Calu3 (cell line): ENCODE measurements around the gene PROZ. TPM values are rescaled to one million over a fixed set of nuclear protein-coding genes. Genes with fewer than 3 reads are reported as not detected.

Experiments
- BruUV-seq: library from RNA; stranded (reverse); fragments of 400-500 nt; replicated peaks from 2 replicates; lab custom pipeline; 2021; lab: Mats Ljungman, UMichigan
- CTCF ChIA-PET: fragments of 300-600 bp; sonication (Branson Sonifier 250); formaldehyde crosslinking; loops from one replicate; lab custom pipeline; 2022; ENCODE audit warnings: antibody characterized with exemption; lab: Charles Lee
- DNase-seq: peaks from one replicate; pipeline ENCODE4 v3.0.0; 2022
- H3K27ac Mint-ChIP-seq: one replicate; pipeline ENCODE4 v1.8.0; 2022; ENCODE audit warnings: mixed read lengths; ENCODE audit not compliant: unreplicated experiment
- H3K27me3 Mint-ChIP-seq: one replicate; pipeline ENCODE4 v1.8.0; 2022; ENCODE audit warnings: mixed read lengths; ENCODE audit not compliant: unreplicated experiment
- H3K36me3 Mint-ChIP-seq: one replicate; pipeline ENCODE4 v1.8.0; 2022; ENCODE audit warnings: mild to moderate bottlenecking, moderate library complexity, mixed read lengths; ENCODE audit not compliant: insufficient read depth, unreplicated experiment
- H3K4me1 Mint-ChIP-seq: one replicate; pipeline ENCODE4 v1.8.0; 2022; ENCODE audit warnings: mild to moderate bottlenecking, low read depth, mixed read lengths; ENCODE audit not compliant: unreplicated experiment
- H3K4me3 Mint-ChIP-seq: one replicate; pipeline ENCODE4 v1.8.0; 2022; ENCODE audit warnings: mild to moderate bottlenecking, low read depth, moderate library complexity, mixed read lengths; ENCODE audit not compliant: unreplicated experiment
- H3K9me3 Mint-ChIP-seq: one replicate; pipeline ENCODE4 v1.8.0; 2022; ENCODE audit warnings: low read depth, mixed read lengths; ENCODE audit not compliant: unreplicated experiment
- CTCF ChIP-seq: fragments of 200-600 bp; IDR thresholded peaks from one replicate; pipeline ENCODE4 v1.8.0; 2022; ENCODE audit warnings: antibody characterized with exemption; ENCODE audit not compliant: unreplicated experiment
- intact Hi-C: fragments of 100-400 bp; cut with micrococcal nuclease; formaldehyde crosslinking; loops from one replicate; pipeline ENCODE4 v1.10.0; 2022; ENCODE audit not compliant: unreplicated experiment
- total RNA-seq: library from RNA; stranded (reverse); gene quantifications from 2 replicates; pipeline ENCODE4 v1.2.3, GENCODE V29; 2022

PROZ gene
- total RNA-seq, 1 experiment from 2014 or later = not detected

GRCh38 chr13:113145496-113145895 is 13.0 kb upstream of the PROZ start:
- TF ChIP-seq CTCF = no peak
- CTCF ChIA-PET = no interaction called here
- Mint-ChIP-seq H3K4me1 (no peaks in the 10 kb centered on the region), H3K36me3 (no peaks in the 10 kb centered on the region), H3K27me3 (peaks cover 12% of the 10 kb centered on the region), H3K4me3 (no peak overlapping the region), H3K27ac (no peak overlapping the region), H3K9me3 (no peaks in the 10 kb centered on the region)
- intact Hi-C loops = no loop called here
- no peak for DNase-seq
- no TSS peak for BruUV-seq

GRCh38 chr13:113145911-113146598 is 12.4 kb upstream of the PROZ start:
- peaks cover 12% of the 10 kb centered on the region for H3K27me3 Mint-ChIP-seq
- no TSS peak for BruUV-seq
- H3K36me3 Mint-ChIP-seq = no peaks in the 10 kb centered on the region
- H3K4me1 Mint-ChIP-seq = no peaks in the 10 kb centered on the region
- no peak for TF ChIP-seq CTCF
- H3K4me3 Mint-ChIP-seq = no peak overlapping the region
- no peak overlapping the region for H3K27ac Mint-ChIP-seq
- DNase-seq = no peak
- intact Hi-C loops = no loop called here
- CTCF ChIA-PET = no interaction called here
- no peaks in the 10 kb centered on the region for H3K9me3 Mint-ChIP-seq

- BruUV-seq = no TSS peak
- H3K27me3 Mint-ChIP-seq = peaks cover 19% of the 10 kb centered on the region
- CTCF ChIA-PET = no interaction called here
Observed at GRCh38 chr13:113146750-113147149, 11.7 kb upstream of the PROZ start.

GRCh38 chr13:113147206-113147605 is 11.2 kb upstream of the PROZ start:
- CTCF ChIA-PET = no interaction called here
- Mint-ChIP-seq H3K36me3 (no peaks in the 10 kb centered on the region), H3K9me3 (no peaks in the 10 kb centered on the region), H3K27me3 (peaks cover 24% of the 10 kb centered on the region), H3K4me3 (no peak overlapping the region), H3K27ac (no peak overlapping the region), H3K4me1 (peaks cover 2% of the 10 kb centered on the region)
- BruUV-seq = no TSS peak
- no peak for DNase-seq
- intact Hi-C loops = no loop called here
- no peak for TF ChIP-seq CTCF

More at GRCh38 chr13:113146750-113147149, 11.7 kb upstream of the PROZ start:
- no peaks in the 10 kb centered on the region for H3K36me3 Mint-ChIP-seq
- TF ChIP-seq CTCF = no peak
- no peak for DNase-seq
- intact Hi-C loops = no loop called here
- no peak overlapping the region for H3K27ac Mint-ChIP-seq
- H3K9me3 Mint-ChIP-seq = no peaks in the 10 kb centered on the region
- no peak overlapping the region for H3K4me3 Mint-ChIP-seq
- H3K4me1 Mint-ChIP-seq = no peaks in the 10 kb centered on the region
